BLaER1 treated with 17β-estradiol and CSF1 and Interleukin-3, amounts not matched to agents 10 nM and 100 nM (cell line): ENCODE results near the gene DNAJC1.
"Not testable (repeated sequence)": the region's sequence is repeated elsewhere in the genome, so short reads cannot be mapped to it uniquely, and the experiment has no call there.

Experiments
- H3K27ac ChIP-seq, 11 experiments: shearing (Covaris generic); formaldehyde crosslinking; 2 replicates each; pipeline ENCODE4 v1.8.1; 2022
- H3K27me3 ChIP-seq, 11 experiments: shearing (Covaris generic); formaldehyde crosslinking; 2 replicates each; pipeline ENCODE4 v1.8.1; 2022
- H3K36me3 ChIP-seq, 11 experiments: shearing (Covaris generic); formaldehyde crosslinking; 2 replicates each; pipeline ENCODE4 v1.8.1; 2022
- H3K4me1 ChIP-seq, 10 experiments: shearing (Covaris generic); formaldehyde crosslinking; 2 replicates each; pipeline ENCODE4 v1.8.1; 2022
- H3K4me2 ChIP-seq, 11 experiments: shearing (Covaris generic); formaldehyde crosslinking; 2 replicates each; pipeline ENCODE4 v1.8.1; 2022
- H3K4me3 ChIP-seq, 10 experiments: shearing (Covaris generic); formaldehyde crosslinking; 2 replicates each; pipeline ENCODE4 v1.8.1; 2022
- H3K9ac ChIP-seq, 11 experiments: shearing (Covaris generic); formaldehyde crosslinking; 2 replicates each; pipeline ENCODE4 v1.8.1; 2022
- H3K9me3 ChIP-seq, 11 experiments: shearing (Covaris generic); formaldehyde crosslinking; replicated peaks in 1 of 11; 2 replicates each; pipeline ENCODE4 v1.8.1; 2022
- H4K20me1 ChIP-seq, 11 experiments: shearing (Covaris generic); formaldehyde crosslinking; 2 replicates each; pipeline ENCODE4 v1.8.1; 2022
- Cebpa-rat ChIP-seq, 11 experiments: shearing (Covaris generic); IDR thresholded peaks; 2 replicates each; pipeline ENCODE4 v1.8.1; 2022

Gene DNAJC1

DNA sequence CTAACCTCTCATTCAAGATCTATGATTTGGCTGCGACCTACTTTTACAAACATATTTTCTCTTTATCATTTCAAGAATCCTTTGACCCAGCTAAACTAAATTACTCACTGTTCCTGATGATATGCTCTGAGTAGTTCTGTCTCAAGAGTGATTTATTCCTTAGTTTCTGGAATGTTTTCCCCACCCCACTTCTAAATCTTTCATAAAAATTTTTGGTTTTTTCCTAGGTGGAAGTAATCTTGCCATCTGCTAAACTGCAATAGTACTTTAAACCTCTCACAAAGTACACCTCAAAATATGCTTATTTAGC, 170.8 kb downstream of the DNAJC1 start:
- TF ChIP-seq Cebpa-rat (IDR thresholded peaks at IDR 0.05) = no peak
- H4K20me1 ChIP-seq = no peaks in the 10 kb centered on the region
- H3K9ac ChIP-seq = no peak overlapping the region
- no peaks in the 10 kb centered on the region for H3K27me3 ChIP-seq
- no peak overlapping the region for H3K4me2 ChIP-seq
- H3K9me3 ChIP-seq = peaks cover 76 to 99% (median 84%) of the 10 kb centered on the region in 11 experiments
- H3K4me1 ChIP-seq = no peaks in the 10 kb centered on the region
- peaks cover 0 to 11% (median 0%) of the 10 kb centered on the region in 11 experiments; a peak in 5 of 22 replicates for H3K36me3 ChIP-seq
- H3K27ac ChIP-seq = no peak overlapping the region
- no peak overlapping the region for H3K4me3 ChIP-seq

DNA sequence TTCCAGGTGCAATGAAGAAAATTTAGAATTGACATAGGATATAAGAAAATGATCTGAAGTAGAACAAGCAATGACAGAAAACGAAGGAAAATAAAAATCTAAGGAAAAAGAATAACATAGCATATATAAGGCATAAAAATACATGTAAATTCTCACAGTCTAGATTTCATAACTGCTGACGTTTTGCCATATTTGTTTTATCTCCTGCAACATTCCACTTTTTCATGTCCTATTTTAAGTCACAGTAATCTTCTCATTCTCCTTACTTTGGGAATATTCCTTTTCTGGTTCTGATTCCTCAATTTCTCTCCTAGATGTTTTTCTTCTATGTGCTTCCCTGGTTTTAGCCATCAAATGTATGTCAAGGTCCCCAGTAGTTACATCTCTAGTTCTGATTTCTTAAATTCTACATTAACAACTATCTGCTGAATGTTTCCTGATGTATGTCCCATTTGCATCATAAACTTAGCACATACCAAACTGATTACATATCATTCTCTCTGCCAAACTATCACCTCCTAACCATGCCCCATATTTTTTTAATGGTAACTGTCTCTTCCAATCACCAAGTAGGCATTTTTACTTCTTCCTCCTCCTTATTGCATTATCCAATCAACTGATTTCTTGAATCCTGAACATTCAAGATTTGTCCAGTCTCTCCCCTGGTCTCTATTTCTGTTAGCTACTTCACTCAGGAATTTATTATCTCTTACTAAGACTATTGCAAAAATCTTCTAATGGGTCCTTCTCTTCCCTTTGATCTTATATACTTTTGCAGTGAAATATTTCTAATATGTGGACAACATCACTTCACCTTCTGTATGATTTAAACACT, 171.3 kb downstream of the DNAJC1 start:
- no peak overlapping the region for H3K4me3 ChIP-seq
- peaks cover 0 to 15% (median 4%) of the 10 kb centered on the region in 11 experiments; a peak in 11 of 22 replicates for H3K36me3 ChIP-seq
- H3K4me2 ChIP-seq = no peak overlapping the region
- H3K27me3 ChIP-seq = no peaks in the 10 kb centered on the region
- H3K27ac ChIP-seq = no peak overlapping the region
- H3K9ac ChIP-seq = no peak overlapping the region
- no peaks in the 10 kb centered on the region for H4K20me1 ChIP-seq
- no peaks in the 10 kb centered on the region for H3K4me1 ChIP-seq
- TF ChIP-seq Cebpa-rat (IDR thresholded peaks at IDR 0.05) = no peak
- H3K9me3 ChIP-seq = peaks cover 76 to 99% (median 84%) of the 10 kb centered on the region in 11 experiments

DNA sequence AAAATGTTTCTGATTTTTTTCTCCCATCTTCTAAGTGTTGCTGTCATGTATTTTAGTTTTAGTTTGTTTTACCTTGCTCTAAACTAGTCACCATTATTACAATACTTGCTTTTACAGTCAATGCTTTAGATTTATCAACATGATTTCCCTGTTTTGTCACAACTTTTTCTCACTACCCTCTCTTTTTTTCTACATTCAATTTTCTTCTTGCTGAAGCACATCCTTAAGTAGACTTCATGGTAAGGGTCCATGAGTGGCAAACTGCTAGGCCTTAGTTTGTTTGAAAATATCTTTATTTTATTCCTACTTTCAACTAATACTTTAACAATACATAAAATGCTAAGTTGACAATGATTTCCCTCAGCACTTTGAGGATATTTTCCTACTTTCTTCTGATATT, 173.5 kb downstream of the DNAJC1 start:
- Histone ChIP-seq H3K27me3 (no peaks in the 10 kb centered on the region), H3K4me1 (no peaks in the 10 kb centered on the region), H4K20me1 (no peaks in the 10 kb centered on the region), H3K27ac (no peak overlapping the region), H3K4me3 (no peak overlapping the region), H3K9ac (no peak overlapping the region), H3K9me3 (peaks cover 83 to 100% (median 87%) of the 10 kb centered on the region in 11 experiments), H3K36me3 (peaks cover 0 to 32% (median 11%) of the 10 kb centered on the region in 11 experiments; a peak in 13 of 22 replicates), H3K4me2 (no peak overlapping the region)
- TF ChIP-seq Cebpa-rat (IDR thresholded peaks at IDR 0.05) = no peak

DNA sequence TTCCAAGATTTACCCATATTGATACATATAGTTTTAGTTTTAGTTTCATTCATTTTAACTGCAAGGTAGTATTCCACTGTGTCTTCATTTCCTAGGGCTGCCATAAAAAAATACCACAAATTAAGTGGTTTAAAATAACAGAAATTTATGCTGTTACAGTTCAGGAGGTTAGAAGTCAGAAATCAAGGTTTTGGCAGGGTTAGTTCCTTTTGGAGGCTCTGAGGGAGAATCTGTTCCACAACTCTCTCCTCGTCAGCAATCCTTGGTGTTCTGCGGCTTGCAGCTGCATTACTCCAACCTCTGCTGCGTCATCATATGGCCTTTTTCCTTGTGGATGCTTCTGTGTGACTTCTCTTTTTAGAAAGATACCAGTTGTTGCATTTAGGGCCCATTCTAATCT, 176.2 kb downstream of the DNAJC1 start:
- no peak for TF ChIP-seq Cebpa-rat (IDR thresholded peaks at IDR 0.05)
- H3K27ac ChIP-seq = no peak overlapping the region

DNA sequence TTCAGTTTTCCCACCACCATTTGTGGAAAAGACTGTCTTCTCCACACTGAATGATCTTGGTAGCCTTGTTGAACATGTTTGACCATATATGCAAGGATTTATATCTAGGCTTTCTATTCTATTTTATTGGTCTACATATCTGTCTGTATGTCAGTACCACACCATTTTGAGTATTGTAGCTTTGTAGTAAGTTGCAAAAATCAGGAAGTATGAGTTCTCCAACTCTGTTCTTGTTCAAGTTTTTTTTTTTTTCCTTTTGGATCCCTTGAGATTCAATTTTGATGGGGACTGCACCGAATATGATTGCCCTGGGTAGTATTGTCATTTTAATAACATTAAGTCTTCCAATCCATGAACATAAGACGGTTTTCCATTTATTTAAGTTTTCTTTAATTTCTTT, 176.8 kb downstream of the DNAJC1 start:
- peaks cover 65 to 77% (median 69%) of the 10 kb centered on the region in 11 experiments for H3K9me3 ChIP-seq

More for the DNA sequence above, 176.2 kb downstream of the DNAJC1 start:
- no peaks in the 10 kb centered on the region for H4K20me1 ChIP-seq
- no peak overlapping the region for H3K4me2 ChIP-seq
- H3K9ac ChIP-seq = no peak overlapping the region
- no peak overlapping the region for H3K4me3 ChIP-seq
- H3K4me1 ChIP-seq = no peaks in the 10 kb centered on the region
- H3K36me3 ChIP-seq = peaks cover 0 to 27% (median 10%) of the 10 kb centered on the region in 11 experiments; a peak in 13 of 22 replicates
- peaks cover 65 to 83% (median 69%) of the 10 kb centered on the region in 11 experiments for H3K9me3 ChIP-seq
- H3K27me3 ChIP-seq = no peaks in the 10 kb centered on the region

GRCh38 chr10:21825345-21825744, 178.2 kb downstream of the DNAJC1 start:
- H3K4me2 ChIP-seq = no peak overlapping the region
- no peak overlapping the region for H3K4me3 ChIP-seq
- no peaks in the 10 kb centered on the region for H3K4me1 ChIP-seq
- H3K36me3 ChIP-seq = peaks cover 0 to 21% (median 10%) of the 10 kb centered on the region in 11 experiments; a peak in 13 of 22 replicates
- no peaks in the 10 kb centered on the region for H4K20me1 ChIP-seq
- peaks cover 52 to 63% (median 59%) of the 10 kb centered on the region in 11 experiments for H3K9me3 ChIP-seq
- no peak overlapping the region for H3K9ac ChIP-seq
- no peaks in the 10 kb centered on the region for H3K27me3 ChIP-seq
- H3K27ac ChIP-seq = no peak overlapping the region
- TF ChIP-seq Cebpa-rat (IDR thresholded peaks at IDR 0.05) = no peak

More for the DNA sequence above, 176.8 kb downstream of the DNAJC1 start:
- TF ChIP-seq Cebpa-rat (IDR thresholded peaks at IDR 0.05) = no peak
- Histone ChIP-seq H3K4me3 (no peak overlapping the region), H3K27ac (no peak overlapping the region), H3K27me3 (no peaks in the 10 kb centered on the region), H3K4me2 (no peak overlapping the region), H3K36me3 (peaks cover 0 to 27% (median 10%) of the 10 kb centered on the region in 11 experiments; a peak in 13 of 22 replicates), H3K4me1 (no peaks in the 10 kb centered on the region), H3K9ac (no peak overlapping the region), H4K20me1 (no peaks in the 10 kb centered on the region)

DNA sequence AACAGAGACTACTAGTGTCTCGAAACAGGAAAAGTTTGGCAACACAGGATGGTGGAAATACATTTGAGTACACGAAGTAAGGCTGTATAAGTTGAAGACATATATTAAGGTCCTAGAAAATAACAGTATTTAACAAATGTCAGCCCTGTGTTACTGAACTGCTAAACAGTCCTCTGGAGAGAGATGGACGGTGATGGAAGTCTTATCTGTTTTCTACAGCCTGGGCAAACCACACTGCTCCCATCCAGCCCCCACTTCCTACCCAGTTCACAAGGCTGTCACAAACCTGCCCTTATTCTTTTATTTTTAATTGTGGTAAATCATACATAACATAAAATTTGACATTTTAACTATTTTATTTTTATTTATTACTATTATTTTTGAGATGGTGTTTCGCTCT, 179.1 kb downstream of the DNAJC1 start:
- H3K27ac ChIP-seq = no peak overlapping the region
- H3K27me3 ChIP-seq = no peaks in the 10 kb centered on the region
- H3K9ac ChIP-seq = no peak overlapping the region
- peaks cover 43 to 54% (median 50%) of the 10 kb centered on the region in 11 experiments for H3K9me3 ChIP-seq
- H3K4me1 ChIP-seq = no peaks in the 10 kb centered on the region
- no peak overlapping the region for H3K4me3 ChIP-seq
- no peak overlapping the region for H3K4me2 ChIP-seq
- peaks cover 0 to 21% (median 10%) of the 10 kb centered on the region in 11 experiments; a peak in 13 of 22 replicates for H3K36me3 ChIP-seq
- no peaks in the 10 kb centered on the region for H4K20me1 ChIP-seq
- no peak for TF ChIP-seq Cebpa-rat (IDR thresholded peaks at IDR 0.05)

GRCh38 chr10:21823617-21824016, 179.9 kb downstream of the DNAJC1 start:
- Histone ChIP-seq H3K27me3 (no peaks in the 10 kb centered on the region), H3K4me3 (no peak overlapping the region), H3K36me3 (peaks cover 0 to 21% (median 10%) of the 10 kb centered on the region in 11 experiments; a peak in 13 of 22 replicates), H3K27ac (no peak overlapping the region), H3K4me2 (no peak overlapping the region), H3K4me1 (no peaks in the 10 kb centered on the region), H4K20me1 (no peaks in the 10 kb centered on the region), H3K9ac (no peak overlapping the region), H3K9me3 (peaks cover 36 to 46% (median 42%) of the 10 kb centered on the region in 11 experiments)
- no peak for TF ChIP-seq Cebpa-rat (IDR thresholded peaks at IDR 0.05)

DNA sequence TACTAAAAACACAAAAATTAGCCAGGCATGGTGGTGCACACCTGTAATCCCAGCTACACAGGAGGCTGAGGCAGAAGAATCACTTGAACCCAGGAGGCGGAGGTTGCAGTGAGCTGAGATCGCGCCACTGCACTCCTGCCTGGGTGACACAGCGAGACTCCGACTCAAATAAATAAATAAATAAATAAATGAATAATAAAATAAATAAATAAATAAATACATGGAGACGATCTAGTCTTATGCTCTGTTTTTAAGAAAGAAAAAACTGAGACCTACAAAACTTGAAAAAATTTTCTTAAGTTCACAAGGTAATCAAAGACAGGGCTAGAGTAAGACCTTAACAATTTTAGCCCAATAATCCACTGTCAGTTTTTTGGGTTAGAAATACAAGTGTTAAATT, 181.3 kb downstream of the DNAJC1 start:
- not testable (repeated sequence) for H3K9ac ChIP-seq, H3K4me2 ChIP-seq, H3K4me1 ChIP-seq, H3K27ac ChIP-seq, H4K20me1 ChIP-seq, H3K27me3 ChIP-seq, H3K4me3 ChIP-seq
- H3K9me3 ChIP-seq = peaks cover 22 to 32% (median 28%) of the 10 kb centered on the region in 11 experiments
- H3K36me3 ChIP-seq = peaks cover 0 to 18% (median 7%) of the 10 kb centered on the region in 11 experiments; a peak in 12 of 22 replicates
